ENCODE data around the gene GPC1. TPM values are rescaled to one million over a fixed set of nuclear protein-coding genes. Genes with fewer than 3 reads are reported as not detected.
A peak's percentile ranks its signal among the peaks of the same experiment; 100 is the strongest.

GPC1 gene
- polyA plus RNA-seq, 1 experiment, result 126 TPM

Small RNAs within 50 kb of the gene (small RNA-seq; reads per million reads assigned to genes)
- 198 reads per million, percentile 94 among the genes with 10 or more reads in this experiment for gene MIR149 (ENCODE audit: insufficient read length, low read depth, low replicate concordance)

Other genes with a start within 250 kb of the GPC1 start
- gene ANKMY1, start 122.3 kb downstream of the GPC1 start, polyA plus RNA-seq (2011; rRNA removed), result 4.4 and 6.8 TPM in 2 replicates
- gene DUSP28, start 124.7 kb downstream of the GPC1 start, polyA plus RNA-seq (2011; rRNA removed), result 3.1 and 4.6 TPM in 2 replicates
- gene RNPEPL1, start 132.8 kb downstream of the GPC1 start, polyA plus RNA-seq (2011; rRNA removed), result 7.3 and 12.7 TPM in 2 replicates
- gene CAPN10, start 151.1 kb downstream of the GPC1 start, polyA plus RNA-seq (2011; rRNA removed), result 7.6 and 14.9 TPM in 2 replicates
- 0.10 and 0.17 TPM in 2 replicates for gene GPR35, start 189.8 kb downstream of the GPC1 start, polyA plus RNA-seq (2011; rRNA removed)
- gene AQP12B, start 247.2 kb downstream of the GPC1 start, polyA plus RNA-seq (2011; rRNA removed), result not detected in 2 replicates

Data from BJ (cell line).